COR-L47 (cell line): ENCODE results near the gene CCDC74A.
"Not testable (repeated sequence)": the region's sequence is repeated elsewhere in the genome, so short reads cannot be mapped to it uniquely, and the experiment has no call there.

ENCODE experiments used
- DNase-seq: peaks from one replicate; lab custom pipeline; 2025; lab: John Stamatoyannopoulos, UW

Gene CCDC74A

GRCh38 chr2:131503587-131503986, 24.1 kb upstream of the CCDC74A start:
- not testable (repeated sequence) for DNase-seq

DNA sequence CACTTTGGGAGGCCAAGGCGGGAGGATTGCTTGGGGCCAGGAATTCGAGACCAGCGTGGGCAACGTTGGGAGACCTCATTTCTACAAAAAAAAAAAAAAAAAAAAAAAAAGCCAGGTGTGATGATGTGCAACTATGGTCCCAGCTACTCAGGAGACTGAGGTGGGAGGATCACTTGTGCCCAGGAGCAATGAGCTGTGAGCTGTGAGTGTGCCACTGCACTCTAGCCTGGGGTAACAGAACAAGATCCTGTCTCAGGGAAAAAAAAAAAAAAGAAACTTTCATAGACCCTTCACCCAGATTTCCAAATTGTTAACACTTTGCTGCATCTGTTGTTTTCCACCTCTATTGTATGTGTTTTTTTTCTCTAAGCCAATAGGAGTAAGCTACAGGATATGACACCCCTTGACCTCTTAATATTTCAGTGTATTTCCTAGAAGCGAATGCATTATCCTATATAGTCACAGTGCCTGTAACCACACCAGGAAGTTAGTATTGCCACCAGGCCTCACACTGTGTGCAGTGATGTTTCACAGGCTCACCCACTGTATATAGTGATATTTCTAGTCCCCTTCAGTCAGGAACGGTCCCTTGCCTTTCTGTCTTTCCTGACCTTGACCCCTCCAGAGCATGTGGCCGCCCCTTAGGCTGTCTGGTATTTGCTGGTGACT, 23.5 kb upstream of the CCDC74A start:
- not testable (repeated sequence) for DNase-seq

DNA sequence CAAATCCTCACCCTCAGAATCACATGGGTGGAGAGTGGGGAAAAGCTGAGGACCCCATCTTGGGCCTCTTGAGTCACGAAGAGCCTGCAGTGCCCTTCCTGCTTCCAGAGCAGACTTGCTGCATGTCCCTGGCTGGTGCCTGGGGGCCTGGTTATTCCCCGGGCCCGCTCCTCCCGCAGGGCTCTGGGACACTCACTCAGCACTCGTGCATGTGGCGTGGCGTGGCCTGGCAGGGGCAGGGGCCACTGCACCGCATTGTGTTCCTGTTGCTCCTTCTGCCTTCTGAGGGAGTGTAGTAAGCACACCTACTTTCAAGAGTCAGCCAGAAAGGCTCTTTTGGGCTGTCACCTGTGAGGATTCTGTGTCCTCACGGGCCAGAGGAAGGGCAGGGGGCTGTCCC, 18.1 kb upstream of the CCDC74A start:
- DNase-seq: no peak

- not testable (repeated sequence) for DNase-seq
These were observed 16.3 kb upstream of the CCDC74A start for GRCh38 chr2:131511291-131511968.

GRCh38 chr2:131511969-131512870, 15.5 kb upstream of the CCDC74A start:
- not testable (repeated sequence) for DNase-seq

GRCh38 chr2:131514408-131515166, 13.1 kb upstream of the CCDC74A start:
- not testable (repeated sequence) for DNase-seq

DNA sequence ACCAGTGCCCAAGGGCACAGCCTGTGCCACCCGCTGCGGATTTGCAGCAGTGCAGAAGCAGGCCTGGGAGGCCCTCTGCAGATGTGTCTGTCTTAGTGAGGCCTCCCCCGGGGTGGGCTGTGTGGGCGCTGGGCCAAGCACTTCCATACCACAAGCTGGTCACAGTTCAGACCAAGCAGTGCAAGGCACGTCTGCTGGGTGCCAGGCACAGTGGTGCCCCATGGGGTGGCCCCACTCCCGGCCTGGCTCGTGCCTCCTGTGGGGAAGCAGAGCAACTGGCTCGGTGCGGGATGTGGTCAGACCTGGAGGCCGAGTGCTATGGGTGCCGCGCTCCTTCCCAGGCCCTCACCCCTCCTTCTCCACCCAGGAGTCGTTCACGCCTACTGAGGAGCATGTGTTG, 12.5 kb upstream of the CCDC74A start:
- not testable (repeated sequence) for DNase-seq

- no peak for DNase-seq
These were observed 11.7 kb upstream of the CCDC74A start for GRCh38 chr2:131516011-131516410.

- not testable (repeated sequence) for DNase-seq
These were observed 11.1 kb upstream of the CCDC74A start for GRCh38 chr2:131516621-131517020.

DNA sequence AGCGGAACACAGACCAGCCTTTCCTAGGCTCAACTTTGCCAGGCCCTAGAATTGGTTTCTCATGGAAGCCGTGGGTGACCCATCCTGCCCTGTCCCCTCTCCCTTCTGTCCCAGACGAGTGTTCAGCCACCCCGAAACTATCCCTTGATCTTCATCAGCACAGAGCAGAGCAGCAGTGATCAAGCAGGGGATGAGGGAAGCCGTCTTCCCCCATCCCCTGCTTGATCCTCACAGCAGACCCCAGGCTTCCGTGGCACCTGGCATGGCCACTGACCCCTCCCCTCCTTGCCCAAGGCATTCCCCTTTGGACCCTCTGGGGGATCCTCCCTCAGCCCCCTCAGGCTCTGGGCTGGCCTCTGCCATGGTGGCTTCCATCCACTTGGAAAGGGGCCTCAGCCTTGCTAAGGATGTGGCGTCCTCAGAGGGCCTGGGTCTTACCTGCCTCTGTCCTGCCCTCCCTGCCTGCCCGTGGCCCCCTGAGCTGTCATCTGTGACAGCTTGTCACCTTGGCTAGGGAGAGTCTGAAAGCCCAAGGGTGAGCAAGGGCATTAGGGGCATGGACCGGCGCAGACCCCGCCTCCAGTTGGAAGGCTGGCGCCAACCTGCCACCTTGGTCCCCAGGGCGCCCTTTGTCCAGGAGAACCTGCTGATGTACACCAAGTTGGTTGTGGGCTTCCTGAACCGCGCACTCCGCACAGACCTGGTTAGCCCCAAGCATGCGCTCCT, 10.4 kb upstream of the CCDC74A start:
- DNase-seq: no peak

GRCh38 chr2:131517856-131518255, 9.8 kb upstream of the CCDC74A start:
- not testable (repeated sequence) for DNase-seq

DNA sequence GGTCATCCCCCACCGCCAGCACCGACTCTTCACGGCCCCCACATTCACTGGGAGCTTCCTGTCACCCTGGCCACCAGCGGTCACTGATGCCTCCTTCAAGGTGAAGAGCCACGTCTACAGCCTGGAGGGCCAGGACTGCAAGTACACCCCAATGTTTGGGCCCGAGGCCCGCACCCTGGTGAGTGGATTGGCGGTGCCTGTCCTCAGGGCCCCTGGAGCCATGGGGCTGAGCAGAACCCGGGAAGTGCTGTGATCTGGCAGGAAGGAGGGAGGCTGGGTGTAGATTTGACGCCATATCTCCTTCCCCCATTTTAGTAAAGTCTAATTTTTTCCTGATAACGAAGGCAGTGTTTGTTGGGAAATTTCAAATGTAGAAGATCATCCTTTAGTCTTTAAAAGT, 9.2 kb upstream of the CCDC74A start:
- DNase-seq: not testable (repeated sequence)

- no peak for DNase-seq
These were observed 8.2 kb upstream of the CCDC74A start for GRCh38 chr2:131519466-131519865.

- DNase-seq: not testable (repeated sequence)
These were observed 7.7 kb upstream of the CCDC74A start for GRCh38 chr2:131519871-131520470.

- DNase-seq: no peak
These were observed 7.2 kb upstream of the CCDC74A start for GRCh38 chr2:131520526-131520925.

DNA sequence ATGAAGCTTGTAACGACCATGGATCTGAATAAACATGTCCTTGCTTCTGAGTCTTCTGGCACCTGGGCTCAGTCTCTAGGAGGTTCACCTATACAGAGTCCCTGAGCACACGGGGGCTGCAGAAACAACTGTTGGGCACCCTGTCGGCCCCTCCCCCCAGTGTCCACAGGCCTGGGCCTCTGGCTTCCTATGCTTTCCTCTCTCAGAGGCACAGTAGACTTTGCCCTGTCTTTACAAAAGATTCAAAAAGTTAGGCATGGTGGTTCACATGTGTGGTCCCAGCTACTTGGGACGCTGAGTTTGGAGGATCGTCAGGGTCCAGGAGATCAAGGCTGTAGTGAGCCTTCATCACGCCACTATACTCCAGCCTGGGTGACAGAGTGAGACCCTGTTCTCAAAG, 6.2 kb upstream of the CCDC74A start:
- not testable (repeated sequence) for DNase-seq

DNA sequence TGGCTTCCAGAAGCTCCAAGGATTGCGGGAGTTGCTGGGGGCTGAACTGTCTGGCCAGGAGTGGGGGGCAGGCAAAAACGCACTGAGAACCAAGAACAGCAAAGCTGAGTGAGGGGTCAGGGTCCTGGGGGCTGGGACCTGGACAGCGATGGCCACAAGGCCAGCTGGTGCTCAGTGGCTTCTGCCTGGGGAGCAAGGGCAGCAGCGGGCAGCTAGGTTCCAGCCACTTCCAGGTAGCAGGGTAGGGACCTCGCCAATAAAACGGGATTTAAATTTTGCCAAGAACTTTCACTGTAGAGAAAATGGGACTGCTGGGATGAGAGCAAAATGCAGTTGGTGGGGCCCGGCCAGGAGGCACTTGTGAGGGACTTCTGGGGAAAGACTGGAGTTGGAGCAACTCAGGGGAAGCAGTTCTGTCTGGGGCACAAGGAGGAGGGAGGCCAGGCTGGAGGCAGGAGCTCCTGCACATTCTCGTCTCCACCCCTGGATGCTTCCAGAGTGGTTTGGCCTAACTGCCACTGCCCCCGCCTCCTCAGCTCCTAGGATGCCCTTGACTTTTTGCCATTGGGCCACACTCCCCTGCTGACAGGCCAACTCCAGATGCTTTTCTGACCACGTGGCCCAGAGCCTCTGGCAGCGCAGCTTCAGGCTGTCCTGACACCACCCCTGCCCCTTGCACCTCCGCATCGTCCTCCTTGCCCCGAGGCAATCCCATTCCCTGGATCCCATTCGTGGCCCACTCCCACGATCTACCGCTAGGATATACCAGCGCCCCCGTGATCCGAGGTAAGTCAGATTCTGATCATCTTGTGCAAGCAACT, 5.5 kb upstream of the CCDC74A start:
- no peak for DNase-seq

GRCh38 chr2:131525256-131525655, 2.4 kb upstream of the CCDC74A start:
- DNase-seq: not testable (repeated sequence)

- DNase-seq: not testable (repeated sequence)
These were observed 1.5 kb downstream of the CCDC74A start for GRCh38 chr2:131528981-131529863.
